GM19193 (cell line): ENCODE measurements around the gene COL18A1.

ENCODE experiments used
- POLR2A ChIP-seq: IDR thresholded peaks from 4 replicates; pipeline ENCODE4 v1.6.1; 2011; ENCODE audit not compliant: insufficient read depth, insufficient read length; ENCODE audit errors: extremely low read depth

Gene COL18A1

GRCh38 chr21:45379171-45379900 lies 25.6 kb upstream of the COL18A1 start:
- TF ChIP-seq POLR2A = no peak

DNA sequence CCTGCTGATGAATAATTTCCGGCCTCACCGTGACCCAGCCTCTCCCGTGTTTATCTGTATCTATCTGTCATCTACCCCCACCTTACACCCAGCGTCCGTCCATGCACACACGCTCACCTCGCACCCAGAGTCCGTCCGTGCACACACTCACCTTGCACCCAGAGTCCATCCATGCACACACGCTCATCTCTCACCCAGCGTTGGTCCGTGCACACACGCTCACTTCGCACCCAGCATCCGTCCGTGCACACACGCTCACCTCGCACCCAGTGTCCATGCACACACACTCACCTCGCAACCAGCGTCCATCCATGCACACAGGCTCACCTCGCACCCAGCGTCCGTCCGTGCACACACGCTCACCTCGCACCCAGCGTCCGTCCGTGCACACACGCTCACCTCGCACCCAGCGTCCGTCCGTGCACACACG lies 25.0 kb upstream of the COL18A1 start:
- no peak for TF ChIP-seq POLR2A

DNA sequence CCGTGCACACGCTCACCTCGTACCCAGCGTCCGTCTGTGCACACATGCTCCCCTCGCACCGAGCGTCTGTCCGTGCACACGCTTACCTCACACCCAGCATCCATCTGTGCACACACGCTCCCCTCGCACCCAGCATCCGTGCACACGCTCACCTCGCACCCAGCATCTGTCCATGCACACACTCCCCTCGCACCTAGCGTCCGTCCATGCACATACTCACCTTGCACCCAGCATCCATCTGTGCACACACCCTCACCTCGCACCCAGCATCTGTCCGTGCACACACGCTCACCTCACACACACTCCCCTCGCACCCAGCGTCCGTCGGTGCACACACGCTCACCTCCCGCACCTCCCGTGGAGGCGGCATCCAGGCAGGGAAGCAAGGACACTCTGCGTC lies 24.4 kb upstream of the COL18A1 start:
- no peak for TF ChIP-seq POLR2A

DNA sequence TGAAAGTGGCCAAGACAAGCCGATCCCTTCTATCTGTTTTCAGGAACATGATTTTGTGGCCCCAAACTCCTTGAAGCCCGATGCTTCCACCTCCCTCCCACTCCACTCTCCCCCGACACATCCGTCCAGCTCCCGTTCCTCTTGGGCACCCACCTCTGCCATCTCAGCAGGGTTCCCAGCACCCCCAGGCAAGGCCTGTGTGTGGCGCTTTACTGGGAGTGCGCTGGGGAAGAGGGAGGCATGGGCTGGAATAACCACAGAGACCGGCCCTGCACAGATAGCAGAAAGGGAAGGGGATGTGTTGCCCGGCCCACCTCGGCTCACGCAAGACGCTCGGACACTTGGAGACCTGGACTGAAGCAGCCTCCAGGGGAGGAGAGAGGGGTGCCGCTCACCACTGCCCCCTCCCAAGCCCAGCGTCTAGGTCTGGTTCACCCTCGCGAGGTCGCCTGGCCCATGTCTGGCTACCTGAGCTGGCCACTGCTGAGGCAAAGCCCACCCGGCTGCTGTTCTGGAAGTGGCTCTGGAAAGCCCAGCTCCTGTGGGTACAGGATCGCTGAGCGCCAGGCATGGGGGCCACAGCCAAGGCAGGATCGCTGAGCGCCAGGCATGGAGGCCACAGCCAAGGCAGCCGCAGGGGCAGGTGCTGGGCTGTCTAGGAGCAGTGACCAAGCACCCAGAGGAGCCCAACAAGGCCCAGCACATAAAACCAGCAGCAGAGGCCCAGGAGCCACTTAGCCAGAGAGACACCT lies 23.8 kb upstream of the COL18A1 start:
- no peak for TF ChIP-seq POLR2A

DNA sequence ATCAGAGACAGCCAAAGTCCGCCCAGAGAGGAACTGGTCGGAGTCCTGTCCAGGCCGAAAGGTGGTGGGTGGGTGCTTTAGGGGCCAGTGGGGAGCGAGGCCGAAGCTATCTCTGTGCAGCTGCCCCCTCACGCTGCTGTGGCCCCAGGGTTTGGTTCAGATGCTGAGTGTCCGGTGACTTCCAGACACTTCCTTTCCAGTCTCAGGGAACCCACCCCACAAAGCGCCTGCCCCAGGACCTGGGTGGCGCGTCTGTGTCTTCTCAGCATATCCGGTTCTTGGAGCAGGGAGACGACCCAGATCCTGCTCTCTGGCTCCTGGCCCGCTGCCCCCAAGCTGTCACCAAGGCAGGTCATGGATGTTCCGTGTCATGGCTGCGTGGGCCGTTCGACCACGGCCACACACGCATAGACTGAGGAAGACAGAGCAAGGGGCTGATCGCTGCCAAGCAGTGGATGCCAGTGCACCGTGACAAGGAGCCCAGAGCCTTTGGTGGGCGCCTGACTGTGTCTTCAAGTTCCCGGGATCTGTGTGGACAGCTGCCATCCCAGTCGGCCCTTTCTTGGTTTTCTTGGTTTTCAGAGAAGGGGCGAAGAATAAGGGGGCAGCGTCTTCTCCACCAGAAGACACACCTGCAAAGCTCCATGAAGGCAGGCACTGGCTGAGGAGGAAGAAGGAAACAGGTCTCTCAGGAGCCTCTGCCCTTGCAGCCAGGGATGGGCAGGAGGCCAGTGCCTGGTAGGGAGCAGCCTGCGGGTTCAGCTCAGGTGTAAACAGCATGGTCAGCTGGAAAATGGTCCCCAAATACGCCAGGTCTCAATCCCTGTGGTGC lies 22.9 kb upstream of the COL18A1 start:
- no peak for TF ChIP-seq POLR2A

DNA sequence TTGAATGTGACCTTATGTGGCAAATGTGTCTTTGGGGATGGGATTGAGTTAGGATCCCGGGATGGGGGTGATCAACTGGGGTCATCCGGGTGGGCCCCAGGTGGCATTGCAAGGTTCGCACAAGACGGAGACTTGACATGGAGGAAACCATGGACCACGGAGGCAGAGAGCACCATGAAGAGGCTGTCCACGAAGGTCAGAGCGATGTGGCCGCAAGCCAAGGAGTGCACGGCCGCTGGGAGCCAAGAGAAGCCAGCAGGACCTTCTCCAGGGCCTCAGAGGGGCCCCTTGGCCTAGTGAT lies 22.3 kb upstream of the COL18A1 start:
- TF ChIP-seq POLR2A = no peak

- TF ChIP-seq POLR2A = no peak
Measured at GRCh38 chr21:45383111-45383614, 21.8 kb upstream of the COL18A1 start.

- TF ChIP-seq POLR2A = no peak
Measured at GRCh38 chr21:45383615-45384201, 21.3 kb upstream of the COL18A1 start.

DNA sequence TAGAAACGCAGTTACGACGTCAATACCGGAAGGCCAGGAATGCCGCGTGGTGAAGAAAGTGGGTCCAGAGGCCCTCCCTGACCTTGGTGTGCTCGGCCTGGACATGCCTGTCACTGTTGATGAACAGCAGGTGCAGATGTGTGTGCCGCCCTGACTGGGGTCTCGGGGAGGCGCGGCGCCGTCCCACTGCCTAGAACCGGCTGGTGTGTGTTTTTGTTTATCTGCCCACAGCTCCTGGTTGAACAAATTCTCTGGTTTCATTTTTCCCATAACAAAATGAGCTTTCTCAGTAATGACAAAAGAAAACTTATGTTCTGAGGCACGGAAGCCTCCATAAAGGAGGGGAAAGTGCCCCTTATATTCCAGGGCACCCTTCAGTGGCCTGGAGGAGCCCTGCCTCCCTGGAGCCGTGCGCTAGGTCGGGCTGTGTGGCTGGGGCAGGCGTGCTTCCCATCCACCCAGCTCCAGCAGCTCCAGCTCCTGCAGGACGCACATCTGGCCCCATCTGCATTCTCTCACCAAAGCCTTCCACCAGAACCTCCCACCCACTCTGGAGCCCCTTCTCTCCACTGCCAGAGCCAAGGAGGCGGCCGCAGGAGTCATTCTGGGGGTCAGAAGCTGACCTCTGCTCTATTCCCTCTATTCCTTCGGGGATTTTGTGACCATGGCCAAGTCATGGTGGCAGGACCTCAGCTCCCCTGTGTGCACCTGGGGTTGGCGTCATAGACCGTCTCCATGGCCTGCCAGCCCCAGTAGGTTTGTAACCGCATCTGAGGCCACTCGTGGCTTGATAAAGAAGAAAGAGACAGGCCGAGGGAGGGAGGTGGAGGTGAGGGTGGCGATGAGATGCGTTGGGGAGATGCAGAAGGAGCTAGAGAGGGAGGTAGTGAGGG lies 20.1 kb upstream of the COL18A1 start:
- TF ChIP-seq POLR2A = no peak

DNA sequence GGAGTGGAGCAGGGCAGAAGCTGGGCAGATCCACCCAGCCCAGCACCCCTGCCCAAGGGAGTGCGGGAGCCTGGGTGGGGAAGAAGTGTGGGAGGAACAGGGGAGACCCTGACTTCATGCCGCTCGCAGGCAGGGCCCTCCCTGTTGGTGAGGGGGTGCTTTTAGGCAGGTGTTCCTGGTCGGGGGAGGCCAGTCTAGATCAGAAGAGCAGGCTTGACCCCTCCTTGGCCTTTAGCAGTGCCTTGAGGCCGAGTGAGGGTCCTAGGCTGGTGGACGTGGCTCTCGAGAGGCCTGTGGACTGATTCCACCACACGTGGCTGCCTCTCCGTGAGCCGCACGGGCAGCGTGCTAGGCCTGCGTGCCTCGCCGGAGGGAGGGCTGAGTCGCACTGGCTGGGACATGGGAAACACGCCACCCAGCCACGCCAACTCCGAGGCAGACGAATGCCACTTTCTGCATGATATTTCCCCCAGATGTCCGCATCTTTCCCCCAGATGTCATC lies 19.4 kb upstream of the COL18A1 start:
- TF ChIP-seq POLR2A = no peak

GRCh38 chr21:45386336-45386727 lies 18.6 kb upstream of the COL18A1 start:
- no peak for TF ChIP-seq POLR2A

- no peak for TF ChIP-seq POLR2A
Measured at GRCh38 chr21:45386728-45387371, 18.1 kb upstream of the COL18A1 start.

DNA sequence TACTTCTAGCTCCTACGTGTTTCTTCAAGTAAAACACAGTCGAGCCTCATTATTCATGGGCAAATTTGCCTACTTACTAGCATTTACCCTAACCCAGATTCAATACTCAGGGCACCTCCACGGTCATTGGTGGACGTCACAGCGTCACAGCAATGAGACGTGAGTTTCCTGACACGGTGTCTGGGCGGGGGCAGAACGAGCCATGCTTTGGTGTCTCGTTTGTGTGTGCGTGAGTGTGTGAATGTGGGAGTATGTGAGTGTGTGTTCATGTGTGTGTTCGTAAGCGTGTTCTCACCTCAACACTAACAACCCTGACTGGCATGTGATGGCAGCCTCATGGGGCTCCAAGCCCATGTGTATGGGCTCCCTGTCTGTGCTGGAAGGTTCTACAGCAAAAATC lies 17.5 kb upstream of the COL18A1 start:
- TF ChIP-seq POLR2A = no peak
